NCI-H1694 (cell line): ENCODE data around the gene PTH1R.
A peak's percentile ranks its signal among the peaks of the same experiment; 100 is the strongest.

Source experiments
- DNase-seq: peaks from one replicate; lab custom pipeline; 2025; lab: John Stamatoyannopoulos, UW

The PTH1R gene

DNA sequence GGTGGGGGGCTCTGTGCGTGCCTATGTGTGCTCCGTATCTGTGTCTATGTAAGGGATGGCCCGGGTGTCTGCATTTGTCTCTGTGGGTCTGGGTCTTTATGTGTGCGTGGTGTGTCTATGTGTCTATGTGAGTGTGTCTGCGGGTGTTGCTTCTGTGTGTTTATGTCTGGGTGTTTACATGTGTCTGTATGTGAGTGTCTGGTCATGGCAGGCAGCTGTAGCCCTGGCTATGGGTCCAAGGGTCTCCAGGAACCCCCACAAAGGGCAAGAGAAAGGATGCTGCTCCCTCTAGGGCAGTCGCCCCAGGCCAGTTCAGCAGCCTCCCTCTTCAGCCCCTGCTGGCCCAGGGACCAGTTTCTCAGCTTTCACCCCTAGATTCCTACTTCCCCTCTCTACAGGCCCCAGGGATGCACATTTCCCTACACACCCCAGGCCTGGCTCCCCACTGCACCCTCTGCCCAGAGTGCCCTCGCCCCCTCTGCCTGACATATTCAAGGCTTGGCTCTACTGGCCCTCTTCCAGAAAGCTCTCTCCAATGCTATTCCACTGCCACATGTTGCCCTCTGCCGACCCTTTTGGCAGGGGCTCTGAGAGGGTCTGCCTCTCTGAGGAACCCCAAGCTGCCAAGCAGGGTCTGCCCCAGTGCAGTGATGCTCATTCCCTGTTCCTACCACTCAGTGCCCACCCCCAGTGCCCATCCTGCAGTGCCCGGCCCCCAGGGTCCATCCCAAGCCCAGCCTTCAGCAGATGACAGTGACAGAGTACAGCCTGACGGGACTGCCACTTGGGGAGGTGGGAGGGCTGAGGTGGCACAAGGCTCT is 13.2 kb upstream of the PTH1R start:
- DNase-seq: no peak

DNA sequence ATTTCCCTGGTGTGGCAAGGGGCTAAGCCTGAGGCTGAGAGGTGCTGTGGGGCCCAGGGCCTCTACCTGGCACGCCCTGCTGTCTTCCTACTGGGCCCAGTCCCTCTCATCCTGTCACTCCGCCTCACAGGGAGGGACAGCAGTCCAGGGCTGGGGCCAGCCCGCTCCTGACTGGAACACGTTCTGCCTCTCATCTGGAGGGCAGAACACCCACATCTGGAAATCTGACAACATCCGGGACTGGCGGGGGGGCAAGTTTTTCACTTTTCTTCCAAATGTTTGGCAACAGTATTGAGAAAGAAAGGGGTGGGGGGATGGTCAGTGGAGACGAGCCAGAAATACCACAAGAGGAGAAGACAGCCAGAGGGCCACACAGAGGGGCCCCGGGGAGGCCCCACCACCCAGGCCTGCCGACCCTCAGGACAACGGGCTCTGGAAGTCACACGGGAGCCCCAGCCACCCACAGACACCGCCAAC is 12.5 kb upstream of the PTH1R start:
- DNase-seq: no peak

- no peak for DNase-seq
Observed at GRCh38 chr3:46865546-46865945, 12.0 kb upstream of the PTH1R start.

- no peak for DNase-seq
Observed at GRCh38 chr3:46866032-46866595, 11.4 kb upstream of the PTH1R start.

DNA sequence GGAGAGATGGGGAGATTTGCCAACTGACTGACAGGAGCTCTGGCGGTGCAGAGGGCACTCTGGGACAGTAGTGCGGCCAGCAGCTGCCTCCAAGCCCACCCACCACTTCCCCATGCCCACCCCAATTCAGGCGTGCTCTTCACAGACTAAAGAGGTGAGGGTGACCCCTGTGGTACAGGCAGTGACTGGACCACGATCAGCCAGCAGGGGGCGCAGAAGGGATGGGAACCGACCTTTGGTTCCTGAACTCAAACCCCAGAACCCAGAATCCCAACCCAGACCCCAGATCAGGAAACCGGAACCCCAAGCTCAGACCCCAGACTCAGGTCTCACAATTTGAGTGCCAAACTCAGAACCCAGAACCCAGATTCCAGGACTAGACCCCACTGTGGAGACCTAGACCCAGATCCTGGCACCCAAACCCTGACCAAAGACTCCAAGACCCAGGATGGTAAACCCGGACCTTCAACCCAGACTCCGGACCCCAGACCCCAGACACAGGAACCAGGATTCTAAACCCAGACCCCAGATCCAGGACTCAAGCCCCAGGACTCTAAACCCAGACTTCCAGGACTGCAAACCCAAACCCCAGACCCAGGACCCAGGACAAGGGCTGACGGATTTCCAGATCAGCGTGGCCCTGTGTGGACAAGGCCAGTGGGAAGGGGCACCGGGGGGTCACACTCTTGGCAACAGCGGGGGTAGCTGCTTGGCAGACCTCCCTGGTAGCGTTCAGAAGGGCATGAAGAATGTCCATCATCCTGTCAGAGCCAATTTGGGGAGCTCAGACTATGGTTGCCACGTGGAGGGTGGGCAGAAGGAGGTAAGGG is 10.6 kb upstream of the PTH1R start:
- peak; percentile 3 for DNase-seq

- DNase-seq: no peak
Observed at GRCh38 chr3:46867550-46867898, 10.0 kb upstream of the PTH1R start.

GRCh38 chr3:46868287-46868686 is 9.2 kb upstream of the PTH1R start:
- no peak for DNase-seq

DNA sequence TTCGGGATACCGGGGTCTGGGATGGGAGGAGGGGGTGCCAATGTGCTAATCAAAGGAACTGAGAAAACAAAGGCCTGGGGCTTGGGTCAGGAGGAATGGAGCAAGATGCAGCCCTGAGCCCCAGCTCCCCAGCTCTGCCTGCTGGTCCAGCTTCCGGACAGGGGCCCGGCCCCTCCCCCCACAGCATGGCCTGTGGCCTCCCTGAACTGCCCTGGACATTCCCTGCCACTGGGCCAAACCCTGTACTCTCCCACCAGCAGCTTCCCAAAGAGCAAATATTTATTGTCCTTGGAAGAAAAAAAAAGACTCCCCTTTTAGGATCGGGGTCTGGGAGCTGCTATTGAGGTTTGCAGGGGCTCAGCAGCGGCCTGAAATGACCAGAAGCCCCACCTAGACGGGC is 8.6 kb upstream of the PTH1R start:
- DNase-seq: no peak

- DNase-seq: no peak
Observed at GRCh38 chr3:46869440-46869839, 8.1 kb upstream of the PTH1R start.

DNA sequence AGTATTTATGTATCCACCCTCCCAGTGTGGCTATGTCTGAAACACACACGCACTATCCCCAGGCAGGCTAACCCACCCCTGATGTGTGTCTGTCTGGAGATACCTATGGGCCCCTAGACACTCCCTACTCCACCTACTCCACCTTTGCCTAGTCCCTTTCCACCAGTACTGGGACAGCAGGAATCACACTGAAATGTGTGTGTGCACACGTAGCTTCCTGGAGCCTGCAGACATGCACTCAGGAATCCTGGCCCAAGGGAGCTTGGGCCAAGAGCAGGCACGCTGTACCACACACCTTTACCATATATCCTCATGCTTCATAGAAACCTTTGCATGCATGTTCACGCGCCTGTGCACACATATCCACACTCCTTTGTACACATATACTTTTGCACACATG is 6.9 kb upstream of the PTH1R start:
- no peak for DNase-seq

- DNase-seq: no peak
Observed at GRCh38 chr3:46871222-46871621, 6.3 kb upstream of the PTH1R start.

- no peak for DNase-seq
Observed at GRCh38 chr3:46873521-46873920, 4.0 kb upstream of the PTH1R start.

DNA sequence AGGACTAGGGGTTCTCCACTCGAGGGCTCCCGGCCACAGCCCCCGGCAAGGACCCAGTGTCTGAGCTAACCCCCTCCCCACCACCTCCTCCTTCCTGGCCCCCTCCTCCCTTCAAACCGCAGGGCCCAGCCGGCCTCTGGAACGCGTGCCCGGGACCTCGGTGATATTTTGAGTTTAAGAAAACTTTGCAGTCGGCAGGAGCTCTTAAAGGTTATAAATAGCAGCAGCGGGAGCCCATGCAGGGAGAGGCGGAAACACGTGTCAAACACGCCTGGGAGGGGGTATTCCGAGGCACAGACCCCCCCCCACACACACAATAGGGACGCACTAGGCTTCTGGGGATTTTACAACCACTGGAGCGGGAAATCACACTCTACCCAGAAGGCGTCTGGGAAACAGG is 3.1 kb upstream of the PTH1R start:
- DNase-seq: no peak

GRCh38 chr3:46875560-46875959 is 2.0 kb upstream of the PTH1R start:
- no peak for DNase-seq

GRCh38 chr3:46876313-46877300 is 914 bp upstream of the PTH1R start:
- no peak for DNase-seq

DNA sequence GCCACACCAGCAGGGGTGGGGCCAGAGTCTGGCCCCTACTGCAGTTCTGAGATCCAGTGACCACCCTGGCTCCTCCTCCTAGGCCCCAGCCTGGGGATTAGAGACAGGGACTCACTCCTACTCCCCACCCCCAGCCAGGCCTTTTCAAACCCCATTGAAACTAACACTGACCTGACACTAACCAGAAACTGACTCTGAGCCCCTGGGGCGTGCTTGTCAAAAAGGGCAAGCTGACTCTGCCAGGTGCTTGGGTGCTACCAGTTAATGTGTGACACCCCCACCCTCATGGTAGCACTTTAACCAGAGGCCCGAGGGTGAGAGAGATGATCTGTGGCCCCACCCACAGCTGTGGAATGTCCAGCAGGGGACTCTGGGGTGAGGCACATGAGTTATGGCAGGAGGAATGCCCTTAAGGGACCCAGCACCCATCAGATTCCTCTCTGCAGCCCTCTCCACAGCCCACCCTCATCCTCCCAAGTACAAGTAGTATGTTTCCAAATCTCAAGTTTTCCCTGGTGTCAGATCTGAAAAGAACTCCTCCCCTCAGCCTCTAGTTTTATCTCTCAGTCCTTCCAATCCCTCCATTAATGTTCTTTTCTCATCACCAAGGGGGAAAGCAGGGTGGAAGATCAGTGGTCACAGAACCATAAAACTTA is 1.4 kb downstream of the PTH1R start:
- DNase-seq: no peak

DNA sequence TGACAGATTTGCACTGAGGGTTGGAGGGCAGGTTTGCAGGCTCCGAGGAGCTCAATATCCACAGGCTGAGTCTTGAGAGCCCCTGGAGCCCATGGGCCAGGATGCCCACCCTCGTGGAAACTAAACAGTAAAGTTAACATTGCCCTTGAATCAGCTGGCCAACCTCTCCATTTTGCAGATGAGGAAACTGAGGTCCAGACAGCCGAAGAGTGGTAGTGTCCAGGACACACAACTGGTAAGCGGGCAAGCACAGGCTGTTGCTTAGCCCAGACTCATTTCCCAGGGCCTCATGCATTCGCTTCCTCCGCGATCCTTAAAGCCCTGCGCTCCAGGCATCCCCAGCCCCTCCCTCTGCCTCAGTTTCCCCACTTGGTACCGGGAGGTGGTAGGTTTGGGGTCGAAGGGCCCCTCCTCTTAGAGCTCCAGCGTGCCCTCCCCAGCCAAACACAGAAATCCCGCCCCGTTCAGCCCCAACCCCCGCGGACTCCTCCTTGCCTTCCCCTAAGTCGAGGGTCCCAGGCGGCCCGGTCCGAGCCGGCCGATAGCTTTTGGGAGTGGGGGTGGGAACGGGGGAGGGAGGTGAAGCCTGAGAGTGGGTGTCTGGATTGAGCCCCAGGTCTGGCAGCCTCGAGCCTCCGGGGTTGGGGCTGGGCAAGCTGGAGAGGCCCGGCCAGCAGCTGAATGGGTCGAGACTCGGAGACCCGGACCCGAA is 3.5 kb downstream of the PTH1R start:
- no peak for DNase-seq

DNA sequence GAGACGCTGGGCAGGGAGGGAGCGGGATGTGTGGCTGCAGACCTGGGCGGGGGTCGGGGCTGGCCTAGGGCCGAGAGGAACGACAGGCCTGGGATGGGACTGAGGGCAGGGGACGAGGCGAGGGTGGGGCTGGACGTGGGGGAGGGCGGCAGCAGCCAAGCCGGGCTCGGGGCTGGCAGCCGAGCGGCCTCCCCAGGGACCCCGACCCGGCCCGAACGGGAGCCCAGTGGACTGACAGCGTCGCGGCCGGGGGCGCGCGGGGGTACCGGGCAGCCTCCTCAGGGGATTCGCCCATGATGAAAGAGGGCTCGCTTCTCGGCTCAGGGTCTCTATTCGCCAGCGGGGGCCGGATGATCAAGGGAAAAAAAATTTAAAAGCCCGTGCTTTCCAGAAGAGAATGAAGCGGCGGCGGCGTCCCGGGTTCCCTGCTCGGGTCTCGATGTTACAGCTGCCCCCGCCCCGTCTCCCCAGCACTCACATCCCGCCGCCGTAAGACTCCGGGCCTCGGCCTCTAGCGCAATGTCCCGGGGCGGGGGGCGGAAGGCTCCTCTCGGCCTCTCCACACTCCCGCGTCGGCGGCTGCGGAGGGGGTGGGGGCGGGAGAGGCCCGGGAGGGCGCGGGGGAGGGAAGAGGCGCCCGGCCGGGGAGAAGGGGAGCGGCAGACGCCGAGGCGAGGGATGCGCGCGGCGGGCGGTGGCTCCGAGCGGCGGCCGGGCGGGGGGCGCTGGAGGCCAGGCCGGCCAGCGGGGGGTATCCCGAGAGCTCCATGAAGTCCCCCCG is 4.3 kb downstream of the PTH1R start:
- DNase-seq: no peak

- DNase-seq: no peak
Observed at GRCh38 chr3:46882377-46883053, 5.0 kb downstream of the PTH1R start.
